HepG2 (cell line): ENCODE results near the gene VWA1. TPM values are rescaled to one million over a fixed set of nuclear protein-coding genes. Genes with fewer than 3 reads are reported as not detected.

Source experiments
- ADNP ChIP-seq: sonication (generic); formaldehyde crosslinking; IDR thresholded peaks from 2 replicates; pipeline ENCODE4 v1.4.0; 2020; ENCODE audit warnings: missing genetic modification reagents
- HMGXB4 ChIP-seq, 2 experiments: sonication (generic) in 1 of 2; formaldehyde crosslinking in 1 of 2; IDR thresholded peaks; 2 replicates each; pipeline versions ENCODE4 v1.4.0 to v1.6.1; 2018 to 2020; ENCODE audit warnings: missing genetic modification reagents in 2 of 2, borderline replicate concordance in 1 of 2, low read depth in 1 of 2, mild to moderate bottlenecking in 1 of 2, missing biosample characterization in 1 of 2
- IKZF1 ChIP-seq: fragments of 450-650 bp; IDR thresholded peaks from 2 replicates; pipeline ENCODE4 v1.7.1; 2016
- KDM1A ChIP-seq: IDR thresholded peaks from 2 replicates; pipeline ENCODE4 v1.6.1; 2016; ENCODE audit warnings: missing compliant biosample characterization
- KLF9 ChIP-seq: IDR thresholded peaks from 2 replicates; pipeline ENCODE4 v1.6.1; 2016; ENCODE audit warnings: low read depth
- PATZ1 ChIP-seq: sonication (generic); formaldehyde crosslinking; IDR thresholded peaks from 2 replicates; pipeline ENCODE4 v1.4.0; 2020; ENCODE audit warnings: missing genetic modification reagents
- SSRP1 ChIP-seq: IDR thresholded peaks from 2 replicates; pipeline ENCODE4 v1.6.1; 2016; ENCODE audit warnings: control low read depth
- TAF1 ChIP-seq: sonication (generic); formaldehyde crosslinking; IDR thresholded peaks from 2 replicates; pipeline ENCODE4 v1.4.0; 2020; ENCODE audit warnings: missing genetic modification reagents
- ZNF205 ChIP-seq: IDR thresholded peaks from 2 replicates; pipeline ENCODE4 v1.6.1; 2018; ENCODE audit warnings: missing biosample characterization, missing genetic modification reagents
- ZNF235 ChIP-seq: sonication (generic); formaldehyde crosslinking; IDR thresholded peaks from 2 replicates; pipeline ENCODE4 v1.8.1; 2023; ENCODE audit warnings: mild to moderate bottlenecking, missing genetic modification reagents, borderline replicate concordance
- ZNF292 ChIP-seq: sonication (generic); formaldehyde crosslinking; IDR thresholded peaks from 2 replicates; pipeline ENCODE4 v1.8.1; 2022; ENCODE audit warnings: mild to moderate bottlenecking, low read depth, missing genetic modification reagents, borderline replicate concordance
- ZNF350 ChIP-seq: sonication (generic); formaldehyde crosslinking; IDR thresholded peaks from 2 replicates; pipeline ENCODE4 v1.4.0; 2020; ENCODE audit warnings: mild to moderate bottlenecking, low read depth, missing genetic modification reagents, borderline replicate concordance
- ZNF891 ChIP-seq: sonication (generic); formaldehyde crosslinking; IDR thresholded peaks from 2 replicates; pipeline ENCODE4 v1.5.0; 2020; ENCODE audit warnings: mild to moderate bottlenecking, missing genetic modification reagents
- polyA plus RNA-seq, 8 experiments: library from polyadenylated mRNA; depleted of rRNA in 3 of 8; stranded (reverse) in 7 of 8; unstranded in 1 of 8; fragments of >200 nt; fragmentation: Illumina TruSeq in 4 of 8; extraction: Trizol in 4 of 8; gene quantifications; 2 replicates each; pipeline versions ENCODE4 v1.2.1 to v1.2.3, GENCODE V29; 2011 to 2016; ENCODE audit warnings: low read depth in 4 of 8, missing spikeins in 1 of 8, mixed read lengths in 1 of 8; ENCODE audit not compliant: insufficient read depth in 1 of 8
- total RNA-seq, 5 experiments: library from RNA; depleted of rRNA; stranded (reverse); fragments of >200 nt; fragmentation: Illumina TruSeq; extraction: Trizol; gene quantifications; 2 replicates each; pipeline ENCODE4 v1.2.3, GENCODE V29; 2016; ENCODE audit warnings: low read depth in 1 of 5
- TF ChIP-seq, protein P1 (sequence below), 2 experiments: sonication (generic) in 1 of 2; formaldehyde crosslinking in 1 of 2; IDR thresholded peaks; 2 replicates each; pipeline versions ENCODE4 v1.4.0 to v1.6.1; 2016 to 2020; ENCODE audit warnings: borderline replicate concordance in 1 of 2, low read depth in 1 of 2, mild to moderate bottlenecking in 1 of 2, missing genetic modification reagents in 1 of 2
- TF ChIP-seq, protein P2 (sequence below): sonication (generic); formaldehyde crosslinking; conservative IDR thresholded peaks from 2 replicates; pipeline ENCODE4 v1.4.0; 2020; ENCODE audit warnings: missing genetic modification reagents
- TF ChIP-seq, protein P3 (sequence below): sonication (generic); formaldehyde crosslinking; IDR thresholded peaks from 2 replicates; pipeline ENCODE4 v1.8.0; 2022; ENCODE audit warnings: low read depth, missing genetic modification reagents

Gene VWA1
- total and polyA plus RNA-seq, 2 of the 13 experiments (the other 11 are each of a cell fraction or from before 2014, with no cell fraction given): 40.9 to 57.5 TPM

DNA sequence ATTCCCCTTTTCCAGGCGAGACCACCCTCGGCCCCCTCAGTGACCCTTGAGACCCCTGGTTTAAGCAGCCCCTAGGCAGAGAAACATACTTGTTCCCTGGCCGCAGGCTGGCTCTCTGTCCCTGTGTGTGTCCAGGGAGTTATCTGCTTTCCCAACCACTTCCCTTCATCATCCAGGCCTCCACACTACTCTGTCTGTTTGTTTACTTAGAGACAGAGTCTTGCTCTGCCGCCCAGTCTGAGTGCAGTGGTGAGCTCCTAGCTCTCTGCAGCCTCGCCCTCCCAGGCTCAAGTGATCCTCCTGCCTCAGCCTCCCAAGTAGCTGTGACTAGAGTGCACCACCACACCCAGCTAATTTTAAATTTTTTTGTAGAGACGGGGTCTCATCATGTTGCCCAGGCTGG is 5.8 kb upstream of the VWA1 start (continued):
- TF ChIP-seq ZNF891 (CRISPR knock-in tag): peak; percentile 13; the same call in 1 of the 2 replicates
- peak; percentile 87; the same call in 1 of the 2 replicates for TF ChIP-seq ADNP (CRISPR knock-in tag)
- no peak for TF ChIP-seq KLF9 (CRISPR knock-in tag)
- TF ChIP-seq ZNF350 (CRISPR knock-in tag): 0 out of 2 replicates have a peak, but pooled peaks have one; percentile 0
- TF ChIP-seq TAF1 (CRISPR knock-in tag): peak; percentile 7; the same call in 1 of the 2 replicates
- peak; percentile 77 for TF ChIP-seq SSRP1 (CRISPR knock-in tag)
- TF ChIP-seq KDM1A (CRISPR knock-in tag): peak; percentile 97
- TF ChIP-seq, protein P1, sequence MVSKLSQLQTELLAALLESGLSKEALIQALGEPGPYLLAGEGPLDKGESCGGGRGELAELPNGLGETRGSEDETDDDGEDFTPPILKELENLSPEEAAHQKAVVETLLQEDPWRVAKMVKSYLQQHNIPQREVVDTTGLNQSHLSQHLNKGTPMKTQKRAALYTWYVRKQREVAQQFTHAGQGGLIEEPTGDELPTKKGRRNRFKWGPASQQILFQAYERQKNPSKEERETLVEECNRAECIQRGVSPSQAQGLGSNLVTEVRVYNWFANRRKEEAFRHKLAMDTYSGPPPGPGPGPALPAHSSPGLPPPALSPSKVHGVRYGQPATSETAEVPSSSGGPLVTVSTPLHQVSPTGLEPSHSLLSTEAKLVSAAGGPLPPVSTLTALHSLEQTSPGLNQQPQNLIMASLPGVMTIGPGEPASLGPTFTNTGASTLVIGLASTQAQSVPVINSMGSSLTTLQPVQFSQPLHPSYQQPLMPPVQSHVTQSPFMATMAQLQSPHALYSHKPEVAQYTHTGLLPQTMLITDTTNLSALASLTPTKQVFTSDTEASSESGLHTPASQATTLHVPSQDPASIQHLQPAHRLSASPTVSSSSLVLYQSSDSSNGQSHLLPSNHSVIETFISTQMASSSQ (IDR thresholded peaks at IDR 0.05; ENCODE audit: low read depth): no peak
- TF ChIP-seq, protein P1 (CRISPR knock-in tag; IDR thresholded peaks at IDR 0.05; ENCODE audit: borderline replicate concordance): 0 out of 2 replicates have a peak, but pooled peaks have one; percentile 13
- TF ChIP-seq ZNF205 (CRISPR knock-in tag): 0 out of 2 replicates have a peak, but pooled peaks have one; percentile 20
- TF ChIP-seq, protein P2, sequence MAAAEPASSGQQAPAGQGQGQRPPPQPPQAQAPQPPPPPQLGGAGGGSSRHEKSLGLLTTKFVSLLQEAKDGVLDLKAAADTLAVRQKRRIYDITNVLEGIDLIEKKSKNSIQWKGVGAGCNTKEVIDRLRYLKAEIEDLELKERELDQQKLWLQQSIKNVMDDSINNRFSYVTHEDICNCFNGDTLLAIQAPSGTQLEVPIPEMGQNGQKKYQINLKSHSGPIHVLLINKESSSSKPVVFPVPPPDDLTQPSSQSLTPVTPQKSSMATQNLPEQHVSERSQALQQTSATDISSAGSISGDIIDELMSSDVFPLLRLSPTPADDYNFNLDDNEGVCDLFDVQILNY (CRISPR knock-in tag): no peak
- peak; percentile 41; the same call in 1 of the 2 replicates for TF ChIP-seq ZNF292 (CRISPR knock-in tag)
- TF ChIP-seq ZNF235 (CRISPR knock-in tag): no peak
- TF ChIP-seq IKZF1: no peak
- TF ChIP-seq PATZ1 (CRISPR knock-in tag): 0 out of 2 replicates have a peak, but pooled peaks have one; percentile 25
- TF ChIP-seq, protein P3, sequence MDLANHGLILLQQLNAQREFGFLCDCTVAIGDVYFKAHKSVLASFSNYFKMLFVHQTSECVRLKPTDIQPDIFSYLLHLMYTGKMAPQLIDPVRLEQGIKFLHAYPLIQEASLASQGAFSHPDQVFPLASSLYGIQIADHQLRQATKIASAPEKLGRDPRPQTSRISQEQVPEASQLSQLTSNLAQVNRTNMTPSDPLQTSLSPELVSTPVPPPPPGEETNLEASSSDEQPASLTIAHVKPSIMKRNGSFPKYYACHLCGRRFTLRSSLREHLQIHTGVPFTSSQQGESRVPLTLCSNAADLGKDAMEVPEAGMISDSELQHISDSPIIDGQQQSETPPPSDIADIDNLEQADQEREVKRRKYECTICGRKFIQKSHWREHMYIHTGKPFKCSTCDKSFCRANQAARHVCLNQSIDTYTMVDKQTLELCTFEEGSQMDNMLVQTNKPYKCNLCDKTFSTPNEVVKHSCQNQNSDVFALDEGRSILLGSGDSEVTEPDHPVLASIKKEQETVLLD (CRISPR knock-in tag): no peak
- TF ChIP-seq HMGXB4 (CRISPR knock-in tag; IDR thresholded peaks at IDR 0.05; ENCODE audit: borderline replicate concordance in 1 of 2, low read depth in 1 of 2): no peak
